Measurements from ENCODE around the gene IGF1. TPM values are rescaled to one million over a fixed set of nuclear protein-coding genes. Genes with fewer than 3 reads are reported as not detected.

IGF1 gene
- total RNA-seq, 1 donor from 2014 or later: 1.4 TPM

GRCh38 chr12:102512523-102512922, 32.2 kb upstream of the IGF1 start:
- Mint-ChIP-seq H3K27ac (ENCODE audit: unreplicated experiment) (no peak overlapping the region), H3K9me3 (ENCODE audit: low read depth) (peaks cover 3% of the 10 kb centered on the region), H3K4me1 (ENCODE audit: low read depth) (no peaks in the 10 kb centered on the region), H3K4me3 (ENCODE audit: unreplicated experiment) (no peak overlapping the region), H3K36me3 (ENCODE audit: low read depth) (no peaks in the 10 kb centered on the region), H3K27me3 (ENCODE audit: low read depth) (peaks cover 2% of the 10 kb centered on the region)
- DNase-seq (ENCODE audit: low spot score): no peak
- TF ChIP-seq CTCF (IDR thresholded peaks at IDR 0.05): no peak

DNA sequence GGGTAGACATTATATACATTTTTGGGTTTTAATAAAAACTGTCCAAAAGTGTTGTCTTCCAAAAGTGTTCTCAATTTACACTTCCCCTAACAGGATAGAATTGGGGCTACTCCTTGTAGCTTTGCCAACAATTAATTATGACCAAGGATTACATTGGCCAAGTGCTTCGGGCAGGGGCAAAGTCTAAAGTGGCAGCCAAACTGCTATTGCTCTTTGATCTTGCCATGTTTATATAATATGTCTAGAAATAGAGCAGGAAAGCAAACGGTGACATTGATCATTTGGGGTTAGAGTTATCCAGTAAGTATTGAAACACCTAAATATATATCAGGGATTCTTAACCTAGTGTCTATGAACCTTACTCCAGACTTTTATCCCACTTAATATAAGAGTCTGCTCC, 31.2 kb upstream of the IGF1 start:
- Mint-ChIP-seq H3K4me1 (ENCODE audit: low read depth) (no peaks in the 10 kb centered on the region), H3K4me3 (ENCODE audit: unreplicated experiment) (no peak overlapping the region), H3K36me3 (ENCODE audit: low read depth) (no peaks in the 10 kb centered on the region), H3K9me3 (ENCODE audit: low read depth) (peaks cover 10% of the 10 kb centered on the region), H3K27me3 (ENCODE audit: low read depth) (peaks cover 2% of the 10 kb centered on the region), H3K27ac (ENCODE audit: unreplicated experiment) (no peak overlapping the region)
- TF ChIP-seq CTCF (IDR thresholded peaks at IDR 0.05): no peak
- no peak for DNase-seq (ENCODE audit: low spot score)

DNA sequence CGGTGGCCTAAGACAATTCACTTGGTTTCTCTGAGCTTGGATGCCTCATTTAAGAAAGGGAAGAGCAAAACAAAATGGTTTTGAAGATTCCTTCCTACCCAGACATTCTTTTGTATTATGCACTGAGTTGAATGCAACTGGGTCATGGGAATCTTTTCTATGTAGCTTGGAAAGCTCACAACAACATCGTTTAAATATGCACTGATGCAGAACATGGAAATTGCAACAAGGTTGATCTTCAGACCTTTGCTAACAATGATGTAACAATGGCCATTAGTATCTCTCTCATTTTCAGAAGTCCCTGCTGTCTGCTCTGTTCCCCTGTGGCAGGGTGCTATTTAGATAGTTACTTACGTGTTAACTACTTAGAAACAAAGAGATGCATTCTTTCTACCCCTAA, 30.1 kb upstream of the IGF1 start:
- DNase-seq (ENCODE audit: low spot score): no peak
- no peak for TF ChIP-seq CTCF (IDR thresholded peaks at IDR 0.05)
- Mint-ChIP-seq H3K27me3 (ENCODE audit: low read depth) (peaks cover 2% of the 10 kb centered on the region), H3K27ac (ENCODE audit: unreplicated experiment) (no peak overlapping the region), H3K36me3 (ENCODE audit: low read depth) (no peaks in the 10 kb centered on the region), H3K4me1 (ENCODE audit: low read depth) (no peaks in the 10 kb centered on the region), H3K4me3 (ENCODE audit: unreplicated experiment) (no peak overlapping the region), H3K9me3 (ENCODE audit: low read depth) (peaks cover 16% of the 10 kb centered on the region)

- no peak overlapping the region for H3K27ac Mint-ChIP-seq (ENCODE audit: unreplicated experiment)
- TF ChIP-seq CTCF (IDR thresholded peaks at IDR 0.05): no peak
- no peaks in the 10 kb centered on the region for H3K36me3 Mint-ChIP-seq (ENCODE audit: low read depth)
- peaks cover 2% of the 10 kb centered on the region for H3K27me3 Mint-ChIP-seq (ENCODE audit: low read depth)
- no peaks in the 10 kb centered on the region for H3K4me1 Mint-ChIP-seq (ENCODE audit: low read depth)
- peaks cover 15% of the 10 kb centered on the region for H3K9me3 Mint-ChIP-seq (ENCODE audit: low read depth)
- DNase-seq (ENCODE audit: low spot score): no peak
- H3K4me3 Mint-ChIP-seq (ENCODE audit: unreplicated experiment): no peak overlapping the region
Measured at GRCh38 chr12:102510031-102510430, 29.7 kb upstream of the IGF1 start.

DNA sequence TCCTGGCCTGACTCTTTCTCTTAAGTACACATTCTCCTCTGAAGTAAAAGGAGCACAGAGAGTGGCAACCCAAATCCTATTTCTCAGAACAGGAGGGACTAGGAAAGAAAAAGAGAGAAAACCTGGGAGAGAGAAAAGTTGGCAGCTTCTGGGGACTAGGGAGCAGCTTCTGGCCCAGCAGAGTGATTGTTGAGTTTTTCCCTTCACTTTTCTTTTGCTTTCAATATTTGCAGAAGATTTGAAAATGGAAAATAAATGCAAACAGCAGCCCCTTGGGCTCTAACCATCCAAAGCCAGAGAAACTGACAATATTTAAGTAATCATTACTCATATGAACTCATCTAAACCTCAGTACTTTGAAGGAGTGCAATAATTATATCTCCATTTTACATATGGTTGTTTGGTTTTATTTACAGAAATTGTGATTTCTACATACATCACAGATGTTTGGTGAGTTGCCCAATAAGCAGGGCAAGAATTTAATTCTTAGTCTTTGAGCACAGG, 28.8 kb upstream of the IGF1 start:
- Mint-ChIP-seq H3K27ac (ENCODE audit: unreplicated experiment) (no peak overlapping the region), H3K36me3 (ENCODE audit: low read depth) (no peaks in the 10 kb centered on the region), H3K4me1 (ENCODE audit: low read depth) (no peaks in the 10 kb centered on the region), H3K27me3 (ENCODE audit: low read depth) (peaks cover 4% of the 10 kb centered on the region), H3K4me3 (ENCODE audit: unreplicated experiment) (no peak overlapping the region), H3K9me3 (ENCODE audit: low read depth) (peaks cover 15% of the 10 kb centered on the region)
- no peak for TF ChIP-seq CTCF (IDR thresholded peaks at IDR 0.05)
- DNase-seq (ENCODE audit: low spot score): no peak

Data from chondrocyte (in vitro differentiated cells).